Measurements from ENCODE around the gene AR.

DNA sequence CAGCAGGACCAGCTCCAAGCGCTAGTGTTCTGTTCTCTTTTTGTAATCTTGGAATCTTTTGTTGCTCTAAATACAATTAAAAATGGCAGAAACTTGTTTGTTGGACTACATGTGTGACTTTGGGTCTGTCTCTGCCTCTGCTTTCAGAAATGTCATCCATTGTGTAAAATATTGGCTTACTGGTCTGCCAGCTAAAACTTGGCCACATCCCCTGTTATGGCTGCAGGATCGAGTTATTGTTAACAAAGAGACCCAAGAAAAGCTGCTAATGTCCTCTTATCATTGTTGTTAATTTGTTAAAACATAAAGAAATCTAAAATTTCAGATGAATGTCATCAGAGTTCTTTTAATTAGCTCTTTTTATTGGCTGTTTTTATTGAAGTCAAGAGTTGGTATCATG, 186.5 kb downstream of the AR start:
- TF ChIP-seq, protein P1, sequence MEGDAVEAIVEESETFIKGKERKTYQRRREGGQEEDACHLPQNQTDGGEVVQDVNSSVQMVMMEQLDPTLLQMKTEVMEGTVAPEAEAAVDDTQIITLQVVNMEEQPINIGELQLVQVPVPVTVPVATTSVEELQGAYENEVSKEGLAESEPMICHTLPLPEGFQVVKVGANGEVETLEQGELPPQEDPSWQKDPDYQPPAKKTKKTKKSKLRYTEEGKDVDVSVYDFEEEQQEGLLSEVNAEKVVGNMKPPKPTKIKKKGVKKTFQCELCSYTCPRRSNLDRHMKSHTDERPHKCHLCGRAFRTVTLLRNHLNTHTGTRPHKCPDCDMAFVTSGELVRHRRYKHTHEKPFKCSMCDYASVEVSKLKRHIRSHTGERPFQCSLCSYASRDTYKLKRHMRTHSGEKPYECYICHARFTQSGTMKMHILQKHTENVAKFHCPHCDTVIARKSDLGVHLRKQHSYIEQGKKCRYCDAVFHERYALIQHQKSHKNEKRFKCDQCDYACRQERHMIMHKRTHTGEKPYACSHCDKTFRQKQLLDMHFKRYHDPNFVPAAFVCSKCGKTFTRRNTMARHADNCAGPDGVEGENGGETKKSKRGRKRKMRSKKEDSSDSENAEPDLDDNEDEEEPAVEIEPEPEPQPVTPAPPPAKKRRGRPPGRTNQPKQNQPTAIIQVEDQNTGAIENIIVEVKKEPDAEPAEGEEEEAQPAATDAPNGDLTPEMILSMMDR (IDR thresholded peaks at IDR 0.05; ENCODE audit: insufficient read depth, low read depth, low read length) = no peak
- TF ChIP-seq EZH2 (IDR thresholded peaks at IDR 0.05; ENCODE audit: insufficient read depth, low read length) = no peak
